H1 (cell line): ENCODE measurements around the gene KIAA0513.

Experiments
- ASH2L ChIP-seq: fragments of 200-600, 300-600 bp; sonication (generic); IDR thresholded peaks from one replicate; pipeline ENCODE4 v1.7.1; 2017; ENCODE audit warnings: low read length
- CREB1 ChIP-seq: IDR thresholded peaks from 2 replicates; pipeline ENCODE4 v1.6.1; 2012; ENCODE audit warnings: inconsistent platforms
- EZH2 ChIP-seq: fragments of 200-600 bp; sonication (generic); IDR thresholded peaks from 2 replicates; pipeline ENCODE4 v1.7.1; 2012; ENCODE audit warnings: low read depth, mild to moderate bottlenecking, moderate library complexity, low read length, inconsistent platforms; ENCODE audit not compliant: severe bottlenecking
- JUND ChIP-seq: IDR thresholded peaks from 2 replicates; pipeline ENCODE4 v1.6.1; 2011; ENCODE audit warnings: mild to moderate bottlenecking, improper control_type of control experiment, low read length
- KDM5A ChIP-seq: fragments of 200-600 bp; IDR thresholded peaks from 2 replicates; pipeline ENCODE4 v1.7.1; 2012; ENCODE audit warnings: mild to moderate bottlenecking, low read length, inconsistent platforms, mixed read lengths
- NRF1 ChIP-seq: IDR thresholded peaks from 2 replicates; pipeline ENCODE4 v1.6.1; 2011; ENCODE audit warnings: mild to moderate bottlenecking, low read depth, low read length, improper control_type of control experiment
- PHF8 ChIP-seq: fragments of 200-600 bp; sonication (generic); conservative IDR thresholded peaks from 2 replicates; pipeline ENCODE4 v1.7.1; 2012; ENCODE audit warnings: low read depth, mild to moderate bottlenecking, inconsistent platforms, low read length, moderate library complexity
- RBBP5 ChIP-seq: IDR thresholded peaks from 2 replicates; pipeline ENCODE4 v1.7.1; 2012; ENCODE audit warnings: low read depth, mild to moderate bottlenecking, inconsistent platforms, low read length, moderate library complexity, borderline replicate concordance
- SIRT6 ChIP-seq: IDR thresholded peaks from one replicate; pipeline ENCODE4 v1.7.1; 2012; ENCODE audit warnings: low read length, inconsistent platforms
- TAF1 ChIP-seq: IDR thresholded peaks from 2 replicates; pipeline ENCODE4 v1.6.1; 2011; ENCODE audit warnings: mild to moderate bottlenecking, low read depth, low read length
- TEAD4 ChIP-seq: IDR thresholded peaks from 2 replicates; pipeline ENCODE4 v1.6.1; 2012; ENCODE audit warnings: low read depth, low read length, inconsistent platforms, mixed read lengths
- TF ChIP-seq, protein P1 (sequence below), 3 experiments: IDR thresholded peaks; 1 replicate in 2 of 3; 2 replicates in 1 of 3; pipeline versions ENCODE4 v1.5.1 to v1.6.1; 2011; ENCODE audit warnings: low read length in 3 of 3, mild to moderate bottlenecking in 3 of 3, inconsistent platforms in 2 of 3, low read depth in 1 of 3, moderate library complexity in 1 of 3; ENCODE audit not compliant: insufficient read depth in 1 of 3; ENCODE audit errors: control extremely low read depth in 1 of 3
- TF ChIP-seq, protein P2 (sequence below): IDR thresholded peaks from 2 replicates; pipeline ENCODE4 v1.6.1; 2011; ENCODE audit warnings: low read length, improper control_type of control experiment
- TF ChIP-seq, protein P3 (sequence below): IDR thresholded peaks from 2 replicates; pipeline ENCODE4 v1.6.1; 2012; ENCODE audit warnings: inconsistent platforms

DNA sequence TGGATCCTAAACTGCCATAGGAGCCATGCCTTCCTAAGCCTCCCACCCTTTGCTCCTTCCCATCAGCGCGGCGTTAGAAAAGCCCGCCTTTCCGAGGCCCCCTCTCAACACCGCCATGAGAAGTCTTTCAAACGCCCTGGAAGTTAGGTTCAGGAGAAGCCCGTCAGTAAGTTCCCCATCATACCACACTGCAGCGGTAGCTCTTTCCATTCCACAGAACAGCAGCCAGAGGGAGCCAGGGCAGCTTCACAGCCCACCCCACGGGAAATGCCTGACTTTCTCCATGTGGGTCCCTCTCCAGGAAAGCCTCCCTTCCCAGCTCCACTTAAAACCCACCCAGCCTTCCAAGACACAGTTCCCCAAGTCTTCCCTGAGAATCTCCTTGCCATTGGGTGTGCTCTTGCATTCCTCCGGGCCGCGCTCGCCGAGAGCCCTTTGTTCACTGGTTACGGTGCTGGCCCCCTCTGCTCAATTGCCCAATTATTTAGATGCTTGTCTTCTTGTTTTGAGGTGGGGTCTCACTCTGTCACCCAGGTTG is 28.7 kb downstream of the KIAA0513 start:
- TF ChIP-seq NRF1 (no peak), ASH2L (no peak), TEAD4 (no peak), JUND (no peak), RBBP5 (no peak), EZH2 (no peak), TAF1 (no peak), KDM5A (no peak), CREB1 (no peak), PHF8 (no peak), SIRT6 (no peak)
- TF ChIP-seq, protein P1, sequence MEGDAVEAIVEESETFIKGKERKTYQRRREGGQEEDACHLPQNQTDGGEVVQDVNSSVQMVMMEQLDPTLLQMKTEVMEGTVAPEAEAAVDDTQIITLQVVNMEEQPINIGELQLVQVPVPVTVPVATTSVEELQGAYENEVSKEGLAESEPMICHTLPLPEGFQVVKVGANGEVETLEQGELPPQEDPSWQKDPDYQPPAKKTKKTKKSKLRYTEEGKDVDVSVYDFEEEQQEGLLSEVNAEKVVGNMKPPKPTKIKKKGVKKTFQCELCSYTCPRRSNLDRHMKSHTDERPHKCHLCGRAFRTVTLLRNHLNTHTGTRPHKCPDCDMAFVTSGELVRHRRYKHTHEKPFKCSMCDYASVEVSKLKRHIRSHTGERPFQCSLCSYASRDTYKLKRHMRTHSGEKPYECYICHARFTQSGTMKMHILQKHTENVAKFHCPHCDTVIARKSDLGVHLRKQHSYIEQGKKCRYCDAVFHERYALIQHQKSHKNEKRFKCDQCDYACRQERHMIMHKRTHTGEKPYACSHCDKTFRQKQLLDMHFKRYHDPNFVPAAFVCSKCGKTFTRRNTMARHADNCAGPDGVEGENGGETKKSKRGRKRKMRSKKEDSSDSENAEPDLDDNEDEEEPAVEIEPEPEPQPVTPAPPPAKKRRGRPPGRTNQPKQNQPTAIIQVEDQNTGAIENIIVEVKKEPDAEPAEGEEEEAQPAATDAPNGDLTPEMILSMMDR (IDR thresholded peaks at IDR 0.05; ENCODE audit: control extremely low read depth in 1 of 3, insufficient read depth in 1 of 3, low read depth in 1 of 3, low read length in 3 of 3): peak; percentile 68 to 69 (median 68)
- TF ChIP-seq, protein P2, sequence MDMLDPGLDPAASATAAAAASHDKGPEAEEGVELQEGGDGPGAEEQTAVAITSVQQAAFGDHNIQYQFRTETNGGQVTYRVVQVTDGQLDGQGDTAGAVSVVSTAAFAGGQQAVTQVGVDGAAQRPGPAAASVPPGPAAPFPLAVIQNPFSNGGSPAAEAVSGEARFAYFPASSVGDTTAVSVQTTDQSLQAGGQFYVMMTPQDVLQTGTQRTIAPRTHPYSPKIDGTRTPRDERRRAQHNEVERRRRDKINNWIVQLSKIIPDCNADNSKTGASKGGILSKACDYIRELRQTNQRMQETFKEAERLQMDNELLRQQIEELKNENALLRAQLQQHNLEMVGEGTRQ: no peak
- TF ChIP-seq, protein P3, sequence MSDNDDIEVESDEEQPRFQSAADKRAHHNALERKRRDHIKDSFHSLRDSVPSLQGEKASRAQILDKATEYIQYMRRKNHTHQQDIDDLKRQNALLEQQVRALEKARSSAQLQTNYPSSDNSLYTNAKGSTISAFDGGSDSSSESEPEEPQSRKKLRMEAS: no peak; the same call in 1 of the 2 replicates
